ENCODE measurements around the gene SPOP. TPM values are rescaled to one million over a fixed set of nuclear protein-coding genes. Genes with fewer than 3 reads are reported as not detected.
"Not testable (repeated sequence)": the region's sequence is repeated elsewhere in the genome, so short reads cannot be mapped to it uniquely, and the experiment has no call there.

SPOP gene
- total RNA-seq, 1 donor from 2014 or later = 81.8 TPM

DNA sequence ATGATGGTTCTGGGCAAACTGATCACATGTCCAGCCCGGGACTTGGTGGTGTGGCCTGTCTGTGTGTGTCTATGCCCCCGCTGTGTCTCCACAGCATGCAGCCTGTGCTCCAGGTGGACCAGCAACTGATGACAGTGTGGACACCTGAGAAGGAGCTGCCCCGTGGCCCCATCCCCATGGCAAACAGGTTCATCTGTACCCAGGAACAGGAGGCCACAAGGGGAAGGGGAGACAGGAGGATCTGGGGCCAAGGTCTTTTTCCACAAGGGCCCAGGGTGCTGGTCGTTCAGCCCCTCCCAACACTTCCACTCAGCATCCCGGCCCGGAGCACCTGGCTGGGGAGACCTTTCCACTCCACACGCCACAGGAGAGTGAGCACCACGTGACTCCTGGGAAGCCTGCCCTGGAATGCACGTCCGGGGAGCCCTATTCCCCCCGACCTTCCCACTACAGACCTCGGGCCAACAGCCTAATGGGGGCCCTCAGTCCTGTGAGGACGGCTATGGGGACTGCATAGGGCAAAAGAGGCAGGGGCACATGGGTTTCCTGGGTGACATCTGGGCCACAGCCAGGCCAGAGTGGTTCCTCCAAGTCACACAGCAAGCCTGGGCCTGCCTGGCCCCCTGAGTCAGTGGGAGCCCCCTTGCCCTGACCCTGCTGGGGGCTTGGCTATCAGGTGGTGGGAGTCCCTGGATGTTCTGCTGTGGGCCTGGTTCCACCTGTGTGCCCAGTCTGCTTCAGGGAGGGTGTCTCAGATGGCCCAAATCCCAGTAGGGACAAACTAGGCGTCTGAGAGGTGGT, 123.0 kb downstream of the SPOP start:
- Histone ChIP-seq H3K4me1 (peaks cover 6% of the 10 kb centered on the region), H3K36me3 (no peaks in the 10 kb centered on the region), H3K9me3 (no peaks in the 10 kb centered on the region), H3K4me3 (no peak overlapping the region), H3K27ac (no peak overlapping the region), H3K27me3 (ENCODE audit: low read depth) (peaks cover 8% of the 10 kb centered on the region)
- DNase-seq (no peak), ATAC-seq (peak in 1 of 2 donors; percentile 12)
- no peak for TF ChIP-seq CTCF (IDR thresholded peaks at IDR 0.05)
- intact Hi-C loops (cut with DNase I) = no loop called here

DNA sequence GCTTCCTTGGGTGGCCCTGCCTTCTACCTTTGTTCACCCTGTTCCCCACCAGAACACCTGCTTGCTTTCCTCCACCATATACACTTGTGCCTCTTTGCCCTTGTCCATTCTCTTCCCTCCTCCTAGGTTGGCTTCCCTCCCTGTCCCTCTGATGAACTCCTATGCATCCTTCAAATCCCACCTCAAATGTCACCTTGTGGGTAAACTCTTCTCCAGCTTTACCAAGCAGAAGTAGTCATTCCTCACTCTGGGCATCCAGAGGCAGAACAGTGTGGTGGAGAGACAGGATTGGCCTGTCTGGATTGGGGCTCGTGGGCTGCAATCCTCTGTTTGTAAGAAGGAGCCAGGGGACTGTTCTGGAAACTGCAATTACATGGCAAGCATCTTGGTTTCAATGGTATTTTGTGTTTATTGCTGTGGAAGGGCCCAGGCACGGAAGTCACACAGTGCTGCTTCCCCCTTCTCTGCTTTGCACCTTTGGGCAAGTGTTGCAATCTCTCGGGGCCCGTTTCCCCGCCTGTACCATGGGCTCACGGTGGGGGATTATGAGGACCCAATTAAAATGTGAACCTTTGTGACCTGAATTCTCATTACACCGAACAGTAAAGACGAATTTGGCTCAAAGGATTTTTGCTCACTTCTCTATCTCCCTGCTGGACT, 124.1 kb downstream of the SPOP start:
- Histone ChIP-seq H3K27ac (no peak overlapping the region), H3K27me3 (ENCODE audit: low read depth) (peaks cover 8% of the 10 kb centered on the region), H3K4me1 (peaks cover 6% of the 10 kb centered on the region), H3K9me3 (no peaks in the 10 kb centered on the region), H3K4me3 (no peak overlapping the region), H3K36me3 (no peaks in the 10 kb centered on the region)
- intact Hi-C loops (cut with DNase I) = no loop called here
- TF ChIP-seq CTCF (IDR thresholded peaks at IDR 0.05) = no peak
- DNase-seq (no peak), ATAC-seq (no peak)

DNA sequence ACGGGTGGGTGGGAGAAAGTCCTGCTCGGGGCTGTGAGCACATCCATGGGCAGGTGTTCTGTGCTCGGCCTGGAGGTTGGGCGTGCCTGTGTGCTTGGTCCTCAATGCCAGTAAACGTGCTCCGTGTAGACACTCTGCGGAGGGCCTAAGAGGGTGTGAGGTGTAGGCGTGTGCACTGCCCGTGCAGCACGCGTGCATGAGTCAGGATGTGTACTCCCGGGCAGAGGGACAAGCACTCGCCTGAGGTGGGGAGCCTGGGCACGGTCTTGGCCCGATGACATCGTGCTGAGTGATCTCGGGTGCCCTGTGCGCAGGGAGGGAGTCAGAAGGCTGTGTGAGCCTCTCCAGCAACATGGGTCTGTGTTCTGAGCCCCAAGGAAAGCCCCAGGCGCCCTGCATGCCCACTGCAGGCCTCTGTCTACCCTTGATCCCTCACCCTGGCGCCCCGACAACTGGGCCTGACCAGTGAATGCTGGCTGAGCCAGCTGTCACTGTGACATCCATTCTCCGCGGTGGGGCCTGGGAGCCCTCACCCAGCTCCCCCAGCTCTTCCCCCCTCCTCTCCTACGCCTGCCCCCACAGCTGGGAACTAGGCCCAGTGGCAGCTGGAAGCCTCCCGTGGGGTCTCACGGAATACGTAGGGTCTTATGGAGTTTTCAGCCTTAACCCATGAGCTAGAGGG, 125.7 kb downstream of the SPOP start:
- DNase-seq = no peak
- ATAC-seq = no peak
- H3K4me3 ChIP-seq = no peak overlapping the region
- H3K9me3 ChIP-seq = no peaks in the 10 kb centered on the region
- no peak for TF ChIP-seq CTCF (IDR thresholded peaks at IDR 0.05)
- intact Hi-C loops (cut with DNase I) = no loop called here
- no peak overlapping the region for H3K27ac ChIP-seq
- H3K4me1 ChIP-seq = peaks cover 6% of the 10 kb centered on the region
- no peaks in the 10 kb centered on the region for H3K36me3 ChIP-seq
- H3K27me3 ChIP-seq (ENCODE audit: low read depth) = no peaks in the 10 kb centered on the region

DNA sequence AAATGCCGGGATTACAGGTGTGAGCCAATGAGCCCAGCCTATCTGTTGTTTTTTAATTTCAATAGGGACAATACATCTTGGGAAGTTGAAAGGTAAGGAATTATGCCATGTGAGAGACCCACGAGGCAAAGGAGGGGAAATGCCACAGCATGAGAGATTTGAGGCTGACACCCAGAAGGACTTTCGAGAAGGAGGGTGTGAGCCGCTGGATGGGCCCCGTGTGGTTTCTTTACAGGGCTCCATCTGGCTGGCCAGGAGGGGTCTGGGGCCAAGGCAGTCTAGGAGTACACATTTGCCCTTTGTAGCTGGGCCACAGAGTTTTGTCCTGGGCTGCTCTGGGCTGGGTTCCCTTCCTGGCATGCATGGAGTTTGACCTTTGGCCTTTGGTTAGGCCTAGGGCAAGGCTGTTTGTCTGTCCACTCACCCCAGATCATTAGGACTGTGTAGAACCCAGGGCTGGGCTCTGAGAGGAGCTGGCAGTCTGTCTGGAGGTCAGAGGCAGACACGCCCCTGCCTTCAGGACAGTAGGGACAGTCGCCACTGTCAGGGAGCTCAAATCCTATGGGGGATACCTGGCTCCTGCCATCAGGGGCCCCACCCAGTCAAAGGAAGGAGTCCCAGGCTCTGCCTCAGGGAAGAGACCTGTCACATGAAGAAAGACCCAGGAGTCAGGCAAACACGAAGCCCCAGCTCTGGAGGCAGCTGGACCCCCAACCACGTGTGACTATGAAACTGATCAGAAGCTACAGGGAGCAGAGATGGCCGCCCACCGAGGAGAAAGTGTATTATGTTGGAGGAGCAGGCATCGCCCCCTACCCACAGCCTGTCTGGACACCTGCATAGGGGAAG, 126.5 kb downstream of the SPOP start:
- peaks cover 3% of the 10 kb centered on the region for H3K27me3 ChIP-seq (ENCODE audit: low read depth)
- no peak overlapping the region for H3K27ac ChIP-seq
- DNase-seq (no peak), ATAC-seq (no peak)
- H3K4me1 ChIP-seq = peaks cover 5% of the 10 kb centered on the region
- no peak overlapping the region for H3K4me3 ChIP-seq
- TF ChIP-seq CTCF (IDR thresholded peaks at IDR 0.05) = no peak
- no peaks in the 10 kb centered on the region for H3K36me3 ChIP-seq
- H3K9me3 ChIP-seq = no peaks in the 10 kb centered on the region
- intact Hi-C loops (cut with DNase I) = no loop called here

- H3K4me1 ChIP-seq; H3K36me3 ChIP-seq; H3K4me3 ChIP-seq; intact Hi-C loops (cut with DNase I); H3K27me3 ChIP-seq (ENCODE audit: low read depth); H3K9me3 ChIP-seq; H3K27ac ChIP-seq; DNase-seq; ATAC-seq: not testable (repeated sequence)
Observed at GRCh38 chr17:49550764-49551163, 127.1 kb downstream of the SPOP start.
